ENCODE measurements around the gene SNCG.

Gene SNCG

GRCh38 chr10:86958116-86958900 lies at the start of gene SNCG:
Gene SNCG (plus strand): TSS chr10:86958599. CDS start chr10:86958698, 99 bp downstream.
- DNase-seq (ENCODE audit: low read depth), result no peak
- TF ChIP-seq CTCF (IDR thresholded peaks at IDR 0.05; ENCODE audit: low read depth, low read length, missing control alignments), result no peak
- in situ Hi-C loops (cut with HindIII; ENCODE audit: low sequenced_read_pairs), result no loop called here
- no peak within 1 kb of the TSS for H3K4me3 ChIP-seq (ENCODE audit: low read depth, low read length)

GRCh38 chr10:86914734-86915133 lies 43.7 kb upstream of the SNCG start:
- DNase-seq (ENCODE audit: low read depth), result no peak
- no peak overlapping the region for H3K4me3 ChIP-seq (ENCODE audit: low read depth, low read length)
- no peak for TF ChIP-seq CTCF (IDR thresholded peaks at IDR 0.05; ENCODE audit: low read depth, low read length, missing control alignments)
- in situ Hi-C loops (cut with HindIII; ENCODE audit: low sequenced_read_pairs), result no loop called here

- H3K4me3 ChIP-seq (ENCODE audit: low read depth, low read length), result no peak overlapping the region
- DNase-seq (ENCODE audit: low read depth), result no peak
- in situ Hi-C loops (cut with HindIII; ENCODE audit: low sequenced_read_pairs), result no loop called here
- no peak for TF ChIP-seq CTCF (IDR thresholded peaks at IDR 0.05; ENCODE audit: low read depth, low read length, missing control alignments)
Measured at GRCh38 chr10:86918022-86918471, 40.4 kb upstream of the SNCG start.

- no peak for DNase-seq (ENCODE audit: low read depth)
- H3K4me3 ChIP-seq (ENCODE audit: low read depth, low read length), result no peak overlapping the region
- no peak for TF ChIP-seq CTCF (IDR thresholded peaks at IDR 0.05; ENCODE audit: low read depth, low read length, missing control alignments)
- in situ Hi-C loops (cut with HindIII; ENCODE audit: low sequenced_read_pairs), result no loop called here
Measured at GRCh38 chr10:86922553-86922961, 35.8 kb upstream of the SNCG start.

- in situ Hi-C loops (cut with HindIII; ENCODE audit: low sequenced_read_pairs), result no loop called here
- DNase-seq (ENCODE audit: low read depth), result no peak
- TF ChIP-seq CTCF (IDR thresholded peaks at IDR 0.05; ENCODE audit: low read depth, low read length, missing control alignments), result no peak
- H3K4me3 ChIP-seq (ENCODE audit: low read depth, low read length), result no peak overlapping the region
Measured at GRCh38 chr10:86929468-86930380, 28.7 kb upstream of the SNCG start.

GRCh38 chr10:86931872-86932271 lies 26.5 kb upstream of the SNCG start:
- no peak for TF ChIP-seq CTCF (IDR thresholded peaks at IDR 0.05; ENCODE audit: low read depth, low read length, missing control alignments)
- DNase-seq (ENCODE audit: low read depth), result no peak
- in situ Hi-C loops (cut with HindIII; ENCODE audit: low sequenced_read_pairs), result no loop called here
- no peak overlapping the region for H3K4me3 ChIP-seq (ENCODE audit: low read depth, low read length)

All from astrocyte of the cerebellum (primary cell).